Keratinocyte (primary cell): ENCODE measurements around the gene CREB3L2. TPM values are rescaled to one million over a fixed set of nuclear protein-coding genes. Genes with fewer than 3 reads are reported as not detected.

ENCODE experiments used
- DNase-seq: peaks from one replicate; pipeline ENCODE4 v3.0.0-alpha.2; 2011; ENCODE audit warnings: low read depth, missing footprints, low spot score
- FAIRE-seq: peaks from 2 replicates; lab custom pipeline; 2011; peaks lifted over from hg19 to GRCh38; lab: Jason Lieb, UNC
- H2AFZ ChIP-seq: 2 replicates; pipeline ENCODE4 v1.6.0; 2012; ENCODE audit warnings: low read length, control low read depth, inconsistent platforms; ENCODE audit not compliant: control insufficient read depth
- H3K27ac ChIP-seq: 2 replicates; pipeline ENCODE4 v1.5.1; 2011; ENCODE audit warnings: low read length; ENCODE audit not compliant: control insufficient read depth, insufficient read depth
- H3K27me3 ChIP-seq: 3 replicates; pipeline ENCODE4 v1.6.0; 2011; ENCODE audit warnings: low read length; ENCODE audit not compliant: control insufficient read depth, insufficient read depth; ENCODE audit errors: extremely low read depth
- H3K36me3 ChIP-seq, 2 experiments: 2 replicates in 1 of 2; 3 replicates in 1 of 2; pipeline ENCODE4 v1.5.1; 2011; ENCODE audit warnings: low read length in 2 of 2, mild to moderate bottlenecking in 1 of 2; ENCODE audit not compliant: control insufficient read depth in 2 of 2, insufficient read depth in 2 of 2; ENCODE audit errors: extremely low read depth in 1 of 2
- H3K4me1 ChIP-seq: 3 replicates; pipeline ENCODE4 v1.5.1; 2011; ENCODE audit warnings: low read length; ENCODE audit not compliant: control insufficient read depth, insufficient read depth; ENCODE audit errors: extremely low read depth
- H3K4me2 ChIP-seq: 3 replicates; pipeline ENCODE4 v1.6.0; 2011; ENCODE audit warnings: low read depth, low read length; ENCODE audit not compliant: control insufficient read depth, insufficient read depth; ENCODE audit errors: extremely low read depth
- H3K4me3 ChIP-seq, 3 experiments: fragments of 200-600 bp in 1 of 3; sonication (generic) in 1 of 3; 2 replicates in 2 of 3; 3 replicates in 1 of 3; pipeline ENCODE4 v1.5.1; 2011 to 2016; ENCODE audit warnings: low read length in 3 of 3, mild to moderate bottlenecking in 3 of 3, control low read depth in 2 of 3, inconsistent platforms in 1 of 3, low read depth in 1 of 3, mixed read lengths in 1 of 3, mixed run types in 1 of 3, moderate library complexity in 1 of 3; ENCODE audit not compliant: control insufficient read depth in 2 of 3, insufficient read depth in 2 of 3; ENCODE audit errors: extremely low read depth in 1 of 3
- H3K79me2 ChIP-seq: 2 replicates; pipeline ENCODE4 v1.6.0; 2012; ENCODE audit warnings: low read length; ENCODE audit not compliant: control insufficient read depth, insufficient read depth
- H3K9ac ChIP-seq: 3 replicates; pipeline ENCODE4 v1.6.0; 2011; ENCODE audit warnings: low read length; ENCODE audit not compliant: control insufficient read depth, insufficient read depth; ENCODE audit errors: extremely low read depth
- H3K9me1 ChIP-seq: 3 replicates; pipeline ENCODE4 v1.6.0; 2011; ENCODE audit warnings: low read length; ENCODE audit not compliant: control insufficient read depth, insufficient read depth; ENCODE audit errors: extremely low read depth
- H3K9me3 ChIP-seq: 2 replicates; pipeline ENCODE4 v1.5.1; 2012; ENCODE audit warnings: low read depth, low read length; ENCODE audit not compliant: control insufficient read depth
- H4K20me1 ChIP-seq: 3 replicates; pipeline ENCODE4 v1.6.0; 2011; ENCODE audit warnings: low read length; ENCODE audit not compliant: control insufficient read depth, insufficient read depth; ENCODE audit errors: extremely low read depth
- EZH2 ChIP-seq: IDR thresholded peaks from one replicate; pipeline ENCODE4 v1.6.1; 2012; ENCODE audit warnings: inconsistent platforms, mild to moderate bottlenecking, low read length, moderate library complexity
- dilution Hi-C: fragments of 300-500 bp; cut with MboI; formaldehyde crosslinking; loops from one replicate; pipeline ENCODE4 v1.7.0; 2020; ENCODE audit warnings: low sequenced_read_pairs; ENCODE audit not compliant: extremely low pct_ligation_motif_present
- polyA plus RNA-seq, 5 experiments: library from polyadenylated mRNA; depleted of rRNA in 3 of 5; stranded (reverse) in 3 of 5; stranded (forward) in 1 of 5; unstranded in 1 of 5; fragments of >200 nt; gene quantifications; 1 replicate in 1 of 5; 2 replicates in 3 of 5; 3 replicates in 1 of 5; pipeline versions ENCODE4 v1.2.1 to v1.2.3, GENCODE V29; 2011 to 2012; ENCODE audit warnings: missing spikeins in 2 of 5, low read depth in 1 of 5, low replicate concordance in 1 of 5
- TF ChIP-seq, protein P1 (sequence below), 3 experiments: IDR thresholded peaks in 1 of 3; conservative IDR thresholded peaks in 1 of 3; optimal IDR thresholded peaks in 1 of 3; 2 replicates in 2 of 3; 3 replicates in 1 of 3; pipeline versions ENCODE3 to v1.5.1; 2011; ENCODE audit warnings: low read length in 3 of 3, mild to moderate bottlenecking in 3 of 3, moderate library complexity in 2 of 3, control low read depth in 1 of 3, inconsistent platforms in 1 of 3; ENCODE audit not compliant: insufficient read depth in 2 of 3; ENCODE audit errors: extremely low read depth in 1 of 3

The CREB3L2 gene
- polyA plus RNA-seq, 1 donor (not counting 4 experiments of a cell fraction or from before 2014, with no cell fraction given): 12.8 TPM

DNA sequence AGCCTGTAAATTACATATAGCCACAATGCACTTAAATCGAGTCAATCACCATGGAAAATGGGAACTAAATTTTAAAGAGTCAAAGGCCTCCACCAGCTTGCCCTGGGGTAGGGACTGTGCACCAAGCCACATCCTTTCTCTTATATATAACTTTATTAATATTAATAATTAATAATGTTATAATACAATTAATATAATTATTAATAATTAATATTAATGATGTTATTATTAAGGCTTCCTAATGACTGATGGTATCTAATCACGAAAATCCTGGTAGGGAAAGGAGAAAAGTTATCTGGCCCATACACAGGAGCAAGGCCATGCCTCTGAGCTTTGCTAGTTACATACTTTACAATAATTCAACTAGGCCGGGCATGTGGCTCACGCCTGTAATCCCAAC is 87.9 kb downstream of the CREB3L2 start:
- no peaks in the 10 kb centered on the region for H3K27me3 ChIP-seq
- FAIRE-seq: no peak
- no peaks in the 10 kb centered on the region for H3K4me1 ChIP-seq
- H3K9ac ChIP-seq: no peak overlapping the region
- no peaks in the 10 kb centered on the region for H3K9me1 ChIP-seq
- DNase-seq: no peak
- no peak overlapping the region for H3K4me2 ChIP-seq
- peaks cover 3% of the 10 kb centered on the region in 2 experiments for H3K36me3 ChIP-seq
- no peak overlapping the region for H3K27ac ChIP-seq
- no peaks in the 10 kb centered on the region for H3K9me3 ChIP-seq
- no peak for TF ChIP-seq EZH2
- TF ChIP-seq, protein P1, sequence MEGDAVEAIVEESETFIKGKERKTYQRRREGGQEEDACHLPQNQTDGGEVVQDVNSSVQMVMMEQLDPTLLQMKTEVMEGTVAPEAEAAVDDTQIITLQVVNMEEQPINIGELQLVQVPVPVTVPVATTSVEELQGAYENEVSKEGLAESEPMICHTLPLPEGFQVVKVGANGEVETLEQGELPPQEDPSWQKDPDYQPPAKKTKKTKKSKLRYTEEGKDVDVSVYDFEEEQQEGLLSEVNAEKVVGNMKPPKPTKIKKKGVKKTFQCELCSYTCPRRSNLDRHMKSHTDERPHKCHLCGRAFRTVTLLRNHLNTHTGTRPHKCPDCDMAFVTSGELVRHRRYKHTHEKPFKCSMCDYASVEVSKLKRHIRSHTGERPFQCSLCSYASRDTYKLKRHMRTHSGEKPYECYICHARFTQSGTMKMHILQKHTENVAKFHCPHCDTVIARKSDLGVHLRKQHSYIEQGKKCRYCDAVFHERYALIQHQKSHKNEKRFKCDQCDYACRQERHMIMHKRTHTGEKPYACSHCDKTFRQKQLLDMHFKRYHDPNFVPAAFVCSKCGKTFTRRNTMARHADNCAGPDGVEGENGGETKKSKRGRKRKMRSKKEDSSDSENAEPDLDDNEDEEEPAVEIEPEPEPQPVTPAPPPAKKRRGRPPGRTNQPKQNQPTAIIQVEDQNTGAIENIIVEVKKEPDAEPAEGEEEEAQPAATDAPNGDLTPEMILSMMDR (optimal IDR thresholded peaks at IDR 0.05 in 1 of 3, IDR thresholded peaks at IDR 0.05 in 1 of 3, conservative IDR thresholded peaks at IDR 0.05 in 1 of 3; ENCODE audit: extremely low read depth in 1 of 3, insufficient read depth in 2 of 3, low read length in 3 of 3): no peak
- no peak overlapping the region for H3K4me3 ChIP-seq
- H4K20me1 ChIP-seq: no peaks in the 10 kb centered on the region
- dilution Hi-C loops: no loop called here
- H2AFZ ChIP-seq: no peak overlapping the region
- H3K79me2 ChIP-seq: no peaks in the 10 kb centered on the region

- dilution Hi-C loops: no loop called here
- Histone ChIP-seq H3K4me2 (no peak overlapping the region), H3K9me1 (no peaks in the 10 kb centered on the region), H3K27me3 (no peaks in the 10 kb centered on the region), H3K27ac (no peak overlapping the region), H3K4me3 (no peak overlapping the region), H3K4me1 (no peaks in the 10 kb centered on the region), H3K79me2 (no peaks in the 10 kb centered on the region), H3K9ac (no peak overlapping the region), H2AFZ (no peak overlapping the region), H3K36me3 (peaks cover 3 to 11% of the 10 kb centered on the region in 2 experiments), H4K20me1 (no peaks in the 10 kb centered on the region), H3K9me3 (no peaks in the 10 kb centered on the region)
- FAIRE-seq: no peak
- no peak for DNase-seq
- TF ChIP-seq EZH2: no peak
- TF ChIP-seq, protein P1 (optimal IDR thresholded peaks at IDR 0.05 in 1 of 3, IDR thresholded peaks at IDR 0.05 in 1 of 3, conservative IDR thresholded peaks at IDR 0.05 in 1 of 3; ENCODE audit: extremely low read depth in 1 of 3, insufficient read depth in 2 of 3, low read length in 3 of 3): no peak
These were observed 92.8 kb downstream of the CREB3L2 start for GRCh38 chr7:137909042-137909441.
